ENCODE measurements around the gene RAB7A. TPM values are rescaled to one million over a fixed set of nuclear protein-coding genes. Genes with fewer than 3 reads are reported as not detected.
A peak's percentile ranks its signal among the peaks of the same experiment; 100 is the strongest.
"Not testable (repeated sequence)": the region's sequence is repeated elsewhere in the genome, so short reads cannot be mapped to it uniquely, and the experiment has no call there.

The RAB7A gene
- total RNA-seq, 2 donors from 2014 or later: 204 to 255 TPM

GRCh38 chr3:128709038-128709437 lies 16.9 kb upstream of the RAB7A start:
- DNase-seq (no peak), ATAC-seq (no peak)
- intact Hi-C loops (cut with DNase I): no loop called here

DNA sequence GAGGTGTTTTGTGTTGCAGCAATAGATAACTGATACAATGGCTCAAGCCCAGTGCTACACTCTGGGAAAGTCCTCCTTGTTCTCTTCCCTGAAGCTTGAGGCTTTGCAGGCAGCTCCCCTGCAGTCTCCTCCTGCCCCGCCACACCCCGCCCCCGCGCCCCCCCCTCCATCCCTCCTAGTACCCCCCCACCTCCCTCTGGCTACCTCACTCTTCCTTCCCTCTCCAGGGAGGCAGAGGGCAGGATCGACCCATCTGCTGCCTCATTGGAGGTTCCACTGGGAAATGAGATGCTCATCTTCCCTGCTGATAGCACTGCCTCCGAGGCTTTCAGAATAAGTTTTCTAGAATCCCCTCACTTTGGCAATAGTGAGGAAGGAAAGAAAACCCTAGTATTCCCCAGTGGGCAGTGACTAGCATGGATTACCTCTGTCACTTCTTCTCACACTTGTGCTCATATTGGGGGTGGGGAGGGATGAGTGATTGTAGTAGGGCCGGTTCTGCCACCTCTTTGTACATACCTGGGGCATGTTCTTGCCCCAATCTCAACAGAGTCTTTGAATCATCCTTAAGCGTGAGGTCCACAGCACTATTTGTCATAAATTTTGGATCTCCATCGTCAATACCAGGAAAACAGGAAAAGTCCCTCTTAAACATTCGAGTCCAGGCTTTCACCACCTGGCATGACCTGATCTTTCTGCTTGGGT lies 16.3 kb upstream of the RAB7A start:
- DNase-seq (no peak), ATAC-seq (no peak)
- intact Hi-C loops (cut with DNase I): no loop called here

DNA sequence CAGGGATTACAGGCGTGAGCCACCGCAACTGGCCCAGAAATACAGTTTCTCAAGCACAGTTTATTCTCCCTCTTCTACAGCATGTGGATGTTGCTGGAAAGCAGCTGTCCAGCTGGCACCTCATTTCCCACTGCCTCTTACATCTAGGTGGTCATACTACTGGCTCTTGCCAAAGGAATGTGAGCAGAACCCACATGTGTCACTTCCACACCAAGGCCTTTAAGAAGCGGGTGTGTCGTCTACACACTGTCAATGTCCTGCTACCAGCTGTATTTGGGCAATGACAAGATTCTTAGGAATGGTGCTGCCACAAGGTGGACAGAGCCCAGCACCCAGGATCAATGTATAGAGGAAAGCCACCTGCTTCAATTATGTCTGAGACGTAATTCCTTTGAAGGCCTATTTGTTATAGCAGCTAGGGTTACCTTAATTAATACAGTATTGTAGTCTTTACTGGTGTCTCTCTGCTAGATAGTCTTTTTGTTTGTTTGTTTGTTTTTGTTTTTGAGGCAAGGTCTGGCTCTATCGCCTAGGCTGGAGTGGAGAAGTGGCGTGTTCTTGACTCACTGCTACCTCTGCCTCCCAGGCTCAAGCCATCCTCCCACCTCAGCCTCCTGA lies 15.1 kb upstream of the RAB7A start:
- DNase-seq (no peak), ATAC-seq (no peak)
- intact Hi-C loops (cut with DNase I): no loop called here

- intact Hi-C loops (cut with DNase I): no loop called here
- ATAC-seq: no peak
- no peak for DNase-seq
Measured at GRCh38 chr3:128712848-128713247, 13.1 kb upstream of the RAB7A start.

GRCh38 chr3:128714887-128715491 lies 11.0 kb upstream of the RAB7A start:
- ATAC-seq (peak; percentile 30 to 63), DNase-seq (no peak)
- intact Hi-C loops (cut with DNase I): no loop called here

GRCh38 chr3:128718892-128719291 lies 7.1 kb upstream of the RAB7A start:
- DNase-seq; ATAC-seq; intact Hi-C loops (cut with DNase I): not testable (repeated sequence)

DNA sequence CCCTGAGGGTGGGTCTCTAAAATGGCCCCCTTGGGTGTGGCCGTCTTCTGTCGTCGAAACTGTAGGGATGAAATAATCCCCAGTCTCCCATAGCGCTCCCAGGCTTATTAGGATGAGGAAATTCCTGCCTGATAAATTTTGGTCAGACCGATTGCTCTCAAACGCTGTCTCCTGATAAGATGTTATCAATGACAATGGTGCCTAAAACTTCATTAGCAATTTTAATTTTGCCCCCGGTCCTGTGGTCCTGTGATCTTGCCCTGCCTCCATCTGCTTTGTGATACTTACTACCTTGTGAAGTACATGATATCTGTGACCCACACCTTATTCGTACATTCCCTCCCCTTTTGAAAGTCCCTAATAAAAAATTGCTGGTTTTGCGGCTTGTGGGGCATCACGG lies 5.1 kb upstream of the RAB7A start:
- intact Hi-C loops (cut with DNase I): loop anchor here (5.0 to 10.0 kb wide), 2 partner anchors 64 to 156 kb away; partner anchors contain the start of gene ACAD9 (in 1 of the 2)
- no peak for ATAC-seq
- no peak for DNase-seq

DNA sequence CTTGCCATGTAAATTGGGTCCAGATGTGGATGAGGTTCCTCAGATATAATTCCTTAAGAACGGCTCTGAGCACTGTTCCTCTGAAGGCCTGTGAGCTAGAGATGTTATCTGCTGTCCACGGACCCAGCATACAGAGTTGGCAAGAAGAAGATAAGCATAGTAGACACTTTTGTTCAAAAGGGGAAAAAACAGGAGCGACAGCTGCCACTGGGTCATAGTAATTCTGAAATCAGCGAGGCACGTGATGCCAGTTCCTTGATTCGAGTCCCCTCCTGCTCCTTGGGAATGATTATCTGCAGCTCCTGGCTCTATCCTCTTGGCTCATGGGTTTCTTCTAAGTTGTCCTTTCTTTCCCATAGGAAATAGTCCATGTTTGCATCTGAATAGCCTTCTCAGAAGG lies 2.5 kb upstream of the RAB7A start:
- intact Hi-C loops (cut with DNase I): loop anchor here (5.0 to 10.0 kb wide), 2 partner anchors 61 to 154 kb away; partner anchors contain the start of gene ACAD9 (in 1 of the 2)
- no peak for ATAC-seq
- DNase-seq: no peak

- intact Hi-C loops (cut with DNase I): loop anchor here (5.0 to 10.0 kb wide), 2 partner anchors 59 to 72 kb away; no protein-coding TSS in a partner anchor
- no peak for ATAC-seq
Measured at GRCh38 chr3:128725547-128726022, 398 bp upstream of the RAB7A start.

DNA sequence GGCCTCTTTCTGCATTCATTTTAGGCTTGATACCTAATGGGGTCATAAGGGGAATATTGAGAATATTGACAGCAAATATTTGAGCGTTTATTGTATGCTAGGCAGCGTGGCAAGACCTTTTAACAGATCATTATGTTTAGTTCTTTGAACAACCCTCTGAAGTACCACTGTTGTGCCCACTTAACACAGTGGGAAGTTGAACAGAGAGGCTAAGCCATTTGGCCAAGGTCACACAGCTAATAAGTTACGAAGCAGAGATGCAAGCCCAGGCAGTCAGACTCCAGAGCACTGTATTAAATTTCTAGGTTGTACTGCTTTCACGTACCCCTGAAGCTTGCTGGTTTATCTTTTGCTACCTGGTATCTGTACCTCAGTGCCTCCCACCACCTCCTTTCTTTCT lies 1.1 kb downstream of the RAB7A start:
- DNase-seq (no peak), ATAC-seq (no peak)
- intact Hi-C loops (cut with DNase I): loop anchor here (5.0 to 10.0 kb wide), 2 partner anchors 58 to 70 kb away; no protein-coding TSS in a partner anchor

More at GRCh38 chr3:128725547-128726022, 398 bp upstream of the RAB7A start:
- no peak for DNase-seq

DNA sequence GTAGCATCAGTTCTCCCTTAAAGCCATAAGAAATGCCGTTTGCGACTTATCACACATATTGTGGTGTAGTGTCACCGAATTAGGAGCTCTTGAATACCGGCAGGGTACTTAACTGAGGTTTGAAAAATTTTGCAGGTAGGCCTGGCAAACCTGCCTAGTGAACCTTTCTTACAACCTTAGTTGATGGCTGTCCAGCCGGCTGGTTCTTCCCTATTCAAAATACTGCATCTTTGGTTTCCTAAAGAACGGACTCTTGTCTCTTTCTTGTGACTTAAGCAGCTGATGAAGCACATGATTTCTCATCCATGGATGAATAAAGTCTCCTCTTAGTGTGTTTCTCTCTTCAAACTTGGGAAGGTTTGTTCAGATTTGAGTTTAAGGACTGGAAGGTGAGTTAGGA lies 1.5 kb downstream of the RAB7A start:
- DNase-seq (no peak), ATAC-seq (no peak)
- intact Hi-C loops (cut with DNase I): loop anchor here (5.0 to 10.0 kb wide), 2 partner anchors 57 to 70 kb away; no protein-coding TSS in a partner anchor

DNA sequence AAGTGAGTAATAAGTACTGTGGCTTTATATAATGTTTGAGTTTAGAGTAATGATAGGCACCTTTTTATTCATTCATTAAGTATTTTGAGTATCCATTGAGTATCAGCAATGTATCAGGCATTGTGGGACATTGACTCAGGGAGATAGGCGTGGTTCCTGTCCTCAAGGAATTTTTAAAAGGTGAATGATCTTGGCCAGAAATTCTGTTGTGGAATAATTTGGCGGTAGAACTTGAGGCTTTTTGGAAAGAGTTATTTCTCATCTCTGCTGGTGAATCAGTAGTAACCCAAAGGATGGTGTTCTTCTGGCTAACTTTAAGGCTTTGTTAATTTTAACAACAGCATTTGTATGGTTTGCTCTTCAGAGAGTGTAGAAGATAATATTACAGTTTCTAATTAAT lies 2.0 kb downstream of the RAB7A start:
- DNase-seq (no peak), ATAC-seq (no peak)
- intact Hi-C loops (cut with DNase I): loop anchor here (5.0 to 10.0 kb wide), 2 partner anchors 57 to 69 kb away; no protein-coding TSS in a partner anchor

GRCh38 chr3:128728521-128728920 lies 2.5 kb downstream of the RAB7A start:
- not testable (repeated sequence) for DNase-seq, ATAC-seq
- intact Hi-C loops (cut with DNase I): loop anchor here (5.0 to 10.0 kb wide), 2 partner anchors 56 to 69 kb away; no protein-coding TSS in a partner anchor

DNA sequence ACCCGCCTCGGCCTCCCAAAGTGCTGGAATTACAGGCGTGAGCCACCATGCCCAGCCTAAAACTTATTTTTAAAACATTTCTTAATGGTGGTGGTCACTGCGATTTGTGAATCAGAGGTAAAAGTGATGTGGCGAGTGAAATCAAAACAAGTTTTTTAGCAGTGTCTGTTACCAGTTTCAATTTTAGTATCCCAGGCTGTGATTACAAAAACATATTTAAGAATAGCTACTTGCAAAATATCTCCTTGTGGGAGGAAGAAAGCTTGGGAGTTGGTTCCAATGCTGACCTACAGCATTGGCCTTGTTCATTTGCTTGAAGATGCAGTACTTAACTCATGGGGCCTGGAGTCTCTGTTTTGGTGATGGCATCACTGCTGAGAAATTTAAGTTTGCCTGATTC lies 4.5 kb downstream of the RAB7A start:
- no peak for ATAC-seq
- intact Hi-C loops (cut with DNase I): no loop called here

DNA sequence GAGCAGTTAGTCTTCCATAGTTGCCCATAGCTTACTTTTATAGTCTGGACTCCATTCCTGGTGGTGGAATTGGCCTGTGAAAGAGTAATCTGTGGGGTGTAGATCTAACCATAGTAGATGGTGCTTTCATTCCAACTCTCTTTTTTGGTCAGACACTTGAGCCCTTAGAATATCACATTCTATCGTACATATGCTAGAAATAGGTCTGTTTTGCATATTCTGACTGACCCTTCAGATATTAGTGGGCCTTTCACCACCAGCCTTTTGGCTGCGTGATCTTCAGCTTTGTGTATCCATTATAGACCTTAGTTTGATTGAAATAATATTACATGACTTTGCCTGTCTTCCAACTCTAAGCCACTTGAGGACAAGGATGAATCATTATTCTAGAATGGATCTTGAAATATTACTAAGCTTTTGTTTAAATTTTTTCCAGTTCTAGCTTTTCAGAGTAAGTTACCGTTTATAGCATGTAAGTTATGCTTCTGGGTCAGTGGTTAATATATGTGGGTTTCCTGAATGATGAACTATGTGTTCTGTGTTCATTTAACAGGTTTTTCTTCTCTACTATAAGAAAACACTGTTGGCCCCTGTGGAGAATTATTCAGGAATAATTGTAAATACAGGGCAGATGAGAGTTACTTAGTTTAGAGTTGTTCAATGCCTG lies 8.7 kb downstream of the RAB7A start:
- ATAC-seq (no peak), DNase-seq (no peak)
- intact Hi-C loops (cut with DNase I): no loop called here

More for the DNA sequence above, 4.5 kb downstream of the RAB7A start:
- no peak for DNase-seq

DNA sequence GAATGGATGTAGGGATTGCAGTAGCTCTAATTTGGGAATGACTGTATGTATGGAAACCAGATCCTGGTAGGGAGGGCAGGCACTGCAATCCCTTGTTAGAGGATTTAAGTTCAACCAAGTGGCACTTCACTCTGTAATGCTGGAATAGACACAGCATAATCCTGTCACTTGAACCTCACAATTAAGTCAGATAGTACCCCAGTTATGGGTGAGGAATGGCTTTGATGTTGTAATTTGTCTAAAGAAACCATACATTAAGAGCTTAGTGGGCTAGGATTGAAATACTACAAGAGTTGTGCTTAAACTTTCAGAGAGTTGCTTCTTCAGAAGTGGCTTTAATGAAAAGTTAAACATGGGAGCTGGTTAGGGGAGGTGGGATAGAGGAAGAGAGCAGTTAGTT lies 9.3 kb downstream of the RAB7A start:
- no peak for ATAC-seq
- intact Hi-C loops (cut with DNase I): no loop called here
- DNase-seq: no peak

GRCh38 chr3:128735884-128736283 lies 9.9 kb downstream of the RAB7A start:
- intact Hi-C loops (cut with DNase I): no loop called here
- DNase-seq: no peak
- ATAC-seq: no peak

DNA sequence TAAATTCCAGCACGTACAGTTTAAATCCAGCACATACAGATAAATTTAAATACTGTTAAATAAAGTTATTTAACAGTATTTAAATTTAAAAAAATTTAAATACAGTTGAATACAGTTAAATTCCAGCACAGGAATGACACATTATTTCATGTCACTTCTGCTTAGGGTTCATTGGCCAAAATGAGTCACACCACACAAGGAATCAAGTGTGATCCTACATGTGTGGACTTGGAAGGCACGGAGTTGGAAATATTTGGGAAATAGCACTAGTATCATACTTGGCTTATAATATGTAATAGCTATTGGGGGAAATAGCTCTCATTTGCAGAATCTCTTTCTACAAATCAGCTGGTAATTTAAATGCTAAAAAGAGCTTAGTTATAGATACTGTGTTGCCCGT lies 10.6 kb downstream of the RAB7A start:
- ATAC-seq (peak in 1 of 2 donors; percentile 36), DNase-seq (no peak)
- intact Hi-C loops (cut with DNase I): no loop called here

GRCh38 chr3:128740621-128741020 lies 14.6 kb downstream of the RAB7A start:
- DNase-seq: no peak
- intact Hi-C loops (cut with DNase I): no loop called here
- ATAC-seq: no peak
